Rectal smooth muscle tissue (tissue), 1 donor: ENCODE data around the gene CRABP2.

Source experiments
- H3K27ac ChIP-seq: one replicate; pipeline ENCODE4 v1.7.0; 2013; ENCODE audit warnings: low read depth, low read length, inconsistent platforms
- H3K27me3 ChIP-seq: one replicate; pipeline ENCODE4 v1.7.0; 2013; ENCODE audit warnings: low read length; ENCODE audit not compliant: control insufficient read depth, insufficient read depth
- H3K36me3 ChIP-seq: one replicate; pipeline ENCODE4 v1.7.0; 2013; ENCODE audit warnings: low read length; ENCODE audit not compliant: control insufficient read depth, insufficient read depth
- H3K4me1 ChIP-seq: one replicate; pipeline ENCODE4 v1.7.0; 2013; ENCODE audit warnings: low read length; ENCODE audit not compliant: control insufficient read depth, insufficient read depth
- H3K4me3 ChIP-seq: one replicate; pipeline ENCODE4 v1.7.0; 2013; ENCODE audit warnings: low read length
- H3K9ac ChIP-seq: one replicate; pipeline ENCODE4 v1.7.0; 2013; ENCODE audit warnings: low read length

CRABP2 gene

GRCh38 chr1:156738916-156739315 lies 33.5 kb upstream of the CRABP2 start:
- peaks cover 27% of the 10 kb centered on the region for H3K36me3 ChIP-seq
- H3K4me3 ChIP-seq: no peak overlapping the region
- no peak overlapping the region for H3K27ac ChIP-seq
- H3K4me1 ChIP-seq: peaks cover 2% of the 10 kb centered on the region
- H3K27me3 ChIP-seq: no peaks in the 10 kb centered on the region
- H3K9ac ChIP-seq: no peak overlapping the region

DNA sequence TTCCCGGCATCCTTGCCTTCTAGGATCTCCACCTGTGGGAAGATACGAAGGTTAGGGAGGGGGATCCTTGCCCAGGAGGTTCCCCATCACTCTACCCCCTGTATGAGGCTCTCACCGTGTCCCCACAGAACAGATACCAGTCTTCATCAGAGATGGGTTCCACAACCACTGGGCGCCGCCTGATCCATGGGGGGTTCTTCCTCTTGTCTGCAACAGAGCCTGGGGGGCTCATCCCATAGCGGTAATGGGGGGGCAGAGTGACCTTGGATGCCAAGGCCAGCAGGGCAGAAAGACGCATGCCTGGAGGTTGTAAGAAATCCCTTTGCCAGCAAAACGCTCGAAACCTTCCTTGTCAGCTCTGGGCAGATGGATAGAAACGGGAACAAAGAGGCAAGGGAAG lies 33.0 kb upstream of the CRABP2 start:
- Histone ChIP-seq H3K27ac (no peak overlapping the region), H3K27me3 (no peaks in the 10 kb centered on the region), H3K4me1 (peaks cover 2% of the 10 kb centered on the region), H3K36me3 (peaks cover 24% of the 10 kb centered on the region), H3K4me3 (no peak overlapping the region), H3K9ac (no peak overlapping the region)

DNA sequence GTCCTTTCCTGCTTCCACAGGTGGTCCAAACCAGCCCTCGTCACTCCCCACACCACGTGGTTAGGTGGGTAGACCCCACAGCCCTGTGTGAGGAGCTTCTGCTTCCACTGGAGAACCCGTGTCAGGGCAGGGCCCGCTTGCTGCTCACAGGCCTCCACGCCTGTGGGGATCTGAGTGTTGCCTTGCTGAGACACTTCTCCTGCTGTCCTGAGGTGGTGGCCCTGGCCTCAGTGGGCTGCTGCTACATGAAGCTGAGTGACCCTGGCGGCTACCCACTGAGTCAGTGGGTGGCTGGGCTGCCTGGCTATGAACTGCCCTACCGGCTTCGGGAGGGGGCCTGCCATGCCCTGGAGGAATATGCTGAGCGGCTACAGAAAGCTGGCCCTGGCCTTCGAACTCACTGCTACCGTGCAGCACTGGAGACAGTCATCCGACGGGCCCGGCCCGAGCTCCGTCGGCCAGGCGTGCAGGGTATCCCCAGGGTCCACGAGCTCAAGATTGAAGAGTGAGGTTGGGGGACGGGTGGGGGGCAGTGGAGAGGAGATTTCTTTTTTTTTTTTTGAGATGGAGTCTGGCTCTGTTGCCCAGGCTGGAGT lies 28.7 kb upstream of the CRABP2 start:
- H3K9ac ChIP-seq: no peak overlapping the region
- H3K36me3 ChIP-seq: peaks cover 34% of the 10 kb centered on the region
- no peaks in the 10 kb centered on the region for H3K27me3 ChIP-seq
- H3K27ac ChIP-seq: no peak overlapping the region
- H3K4me1 ChIP-seq: no peaks in the 10 kb centered on the region
- H3K4me3 ChIP-seq: no peak overlapping the region

DNA sequence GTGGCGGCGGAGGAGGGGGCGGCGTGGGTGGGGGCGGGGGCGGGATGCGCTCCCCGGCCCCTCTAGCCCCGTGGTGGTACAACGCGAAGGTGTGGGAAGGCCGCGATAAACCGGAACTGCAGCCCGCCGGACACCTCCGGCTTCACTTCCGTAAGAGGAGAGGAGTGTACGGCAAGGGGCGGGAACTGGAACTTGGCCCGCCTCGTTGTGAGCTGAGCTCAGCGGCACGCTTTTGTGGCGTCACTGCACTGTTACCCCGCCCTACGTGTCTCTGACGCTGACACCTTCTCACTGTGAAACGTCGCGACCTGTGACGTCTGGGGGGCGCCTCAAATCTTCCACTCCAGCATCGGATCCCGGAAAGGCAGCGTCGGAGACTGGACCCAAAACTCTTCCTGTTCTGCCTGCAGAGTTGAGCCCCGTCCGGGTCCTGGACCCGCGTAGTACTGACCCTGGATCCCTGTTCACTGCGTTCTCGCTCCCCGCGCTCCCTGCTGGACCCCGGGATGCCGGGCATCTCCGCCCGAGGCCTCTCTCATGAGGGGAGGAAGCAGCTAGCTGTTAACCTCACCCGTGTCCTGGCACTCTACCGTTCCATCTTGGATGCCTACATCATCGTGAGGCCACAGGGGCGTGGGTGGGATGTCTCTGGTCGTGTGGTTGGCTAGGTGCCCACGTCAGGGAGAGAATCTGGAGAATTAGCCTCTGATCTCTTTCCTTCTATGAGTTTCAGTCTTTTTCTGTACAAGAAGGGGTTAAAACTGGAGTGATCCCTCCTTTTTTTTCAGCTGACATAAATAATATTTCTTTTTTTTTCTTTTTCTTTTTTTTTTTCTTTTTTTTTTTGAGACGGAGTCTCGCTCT lies 23.4 kb upstream of the CRABP2 start, which contains the start of gene ISG20L2:
TSS of gene ISG20L2 (minus strand) at position 168 of the 864 bp plus-strand sequence. CDS start 1,114 bp downstream, outside the sequence.
- Histone ChIP-seq H3K36me3 (peaks cover 19% of the 10 kb centered on the region), H3K4me1 (peaks cover 28% of the 10 kb centered on the region)

GRCh38 chr1:156727926-156728598 lies 22.7 kb upstream of the CRABP2 start, which contains the start of gene METTL25B:
Gene METTL25B, plus strand, starts transcription at chr1:156728469. Its CDS starts 636 bp downstream, at chr1:156729105.
- peak within 1 kb of the TSS; percentile 89 for H3K4me3 ChIP-seq
- H3K27ac ChIP-seq: peak within 1 kb of the TSS; percentile 98
- H3K27me3 ChIP-seq: no peaks in the 10 kb centered on the region
- peaks cover 25% of the 10 kb centered on the region for H3K36me3 ChIP-seq
- peak within 1 kb of the TSS; percentile 94 for H3K9ac ChIP-seq
- H3K4me1 ChIP-seq: peaks cover 28% of the 10 kb centered on the region

More for the DNA sequence above, 23.4 kb upstream of the CRABP2 start, which contains the start of gene ISG20L2:
- peak within 1 kb of the TSS; percentile 98 for H3K27ac ChIP-seq
- peak within 1 kb of the TSS; percentile 89 for H3K4me3 ChIP-seq
- H3K27me3 ChIP-seq: no peaks in the 10 kb centered on the region
- peak within 1 kb of the TSS; percentile 94 for H3K9ac ChIP-seq

GRCh38 chr1:156727492-156727891 lies 22.1 kb upstream of the CRABP2 start:
- Histone ChIP-seq H3K4me1 (peaks cover 28% of the 10 kb centered on the region), H3K27ac (peak overlapping the region; percentile 98), H3K36me3 (peaks cover 25% of the 10 kb centered on the region), H3K9ac (peak overlapping the region; percentile 94), H3K4me3 (peak overlapping the region; percentile 89), H3K27me3 (no peaks in the 10 kb centered on the region)

DNA sequence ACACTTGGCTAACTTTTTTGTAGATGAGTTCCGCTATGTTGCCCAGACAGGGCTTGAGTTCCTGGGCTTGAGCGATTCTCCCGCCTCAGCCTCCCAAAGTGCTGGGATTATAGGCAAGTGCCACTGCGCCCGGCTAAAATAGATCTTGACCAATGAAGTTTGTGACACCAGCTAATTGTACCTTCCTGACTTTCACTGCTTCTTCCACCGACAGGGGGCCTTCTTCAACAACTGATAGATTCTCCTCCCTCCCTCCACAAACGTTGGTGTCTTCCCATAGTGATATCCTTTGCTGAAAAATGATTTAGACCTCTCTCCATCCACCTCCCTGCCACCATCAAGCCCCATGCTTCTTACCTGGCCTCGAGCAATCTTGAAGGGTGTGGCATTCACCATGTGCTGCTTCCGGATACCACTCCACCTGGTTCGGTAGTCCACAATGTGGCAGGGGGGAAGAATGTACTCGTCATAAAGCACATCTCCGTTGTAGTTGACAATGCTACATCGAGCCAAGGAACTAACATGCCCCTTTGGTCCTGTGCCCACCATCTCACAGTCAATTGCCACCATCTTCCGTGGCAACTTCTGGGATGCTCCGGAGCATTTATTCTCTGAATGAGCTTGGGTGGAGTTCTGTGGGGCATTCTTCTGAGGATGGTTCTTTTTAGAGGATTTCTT lies 21.3 kb upstream of the CRABP2 start:
- peaks cover 22% of the 10 kb centered on the region for H3K36me3 ChIP-seq
- H3K27me3 ChIP-seq: no peaks in the 10 kb centered on the region
- H3K27ac ChIP-seq: no peak overlapping the region
- H3K4me3 ChIP-seq: peak overlapping the region; percentile 89
- H3K4me1 ChIP-seq: peaks cover 28% of the 10 kb centered on the region
- H3K9ac ChIP-seq: peak overlapping the region; percentile 14

GRCh38 chr1:156725683-156726280 lies 20.4 kb upstream of the CRABP2 start:
- H3K9ac ChIP-seq: no peak overlapping the region
- peaks cover 22% of the 10 kb centered on the region for H3K36me3 ChIP-seq
- peaks cover 28% of the 10 kb centered on the region for H3K4me1 ChIP-seq
- H3K4me3 ChIP-seq: peak overlapping the region; percentile 89
- H3K27me3 ChIP-seq: no peaks in the 10 kb centered on the region
- H3K27ac ChIP-seq: no peak overlapping the region

DNA sequence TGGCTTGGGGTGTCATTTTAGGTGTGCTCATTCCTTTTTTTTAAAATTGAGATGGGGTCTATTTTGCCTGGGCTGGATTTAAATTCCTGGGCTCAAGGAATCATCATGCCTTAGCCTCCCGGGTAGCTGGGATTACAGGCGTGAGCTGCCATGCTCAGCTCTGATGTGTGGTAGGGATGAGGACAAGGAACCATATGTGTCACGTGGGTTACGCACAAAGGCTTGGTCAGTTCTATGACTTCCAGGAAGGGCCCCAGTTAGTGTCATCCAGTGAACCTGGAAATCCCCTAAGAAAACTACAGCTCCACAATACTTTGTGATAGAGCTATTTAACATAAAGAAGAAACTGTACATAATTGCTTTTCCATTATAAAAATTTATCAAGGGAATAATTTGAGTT lies 16.2 kb upstream of the CRABP2 start:
- no peak overlapping the region for H3K9ac ChIP-seq
- no peaks in the 10 kb centered on the region for H3K27me3 ChIP-seq
- H3K27ac ChIP-seq: no peak overlapping the region
- no peak overlapping the region for H3K4me3 ChIP-seq
- peaks cover 14% of the 10 kb centered on the region for H3K4me1 ChIP-seq
- peaks cover 22% of the 10 kb centered on the region for H3K36me3 ChIP-seq

- Histone ChIP-seq H3K27ac (no peak overlapping the region), H3K36me3 (peaks cover 22% of the 10 kb centered on the region), H3K4me1 (peaks cover 10% of the 10 kb centered on the region), H3K9ac (no peak overlapping the region), H3K4me3 (no peak overlapping the region), H3K27me3 (no peaks in the 10 kb centered on the region)
These were observed 15.7 kb upstream of the CRABP2 start for GRCh38 chr1:156721131-156721530.

- Histone ChIP-seq H3K4me1 (peaks cover 4% of the 10 kb centered on the region), H3K27ac (no peak overlapping the region), H3K27me3 (no peaks in the 10 kb centered on the region), H3K36me3 (peaks cover 5% of the 10 kb centered on the region), H3K4me3 (no peak overlapping the region), H3K9ac (no peak overlapping the region)
These were observed 12.0 kb upstream of the CRABP2 start for GRCh38 chr1:156717351-156717750.
